Dermis microvascular lymphatic vessel endothelial cell (primary cell): ENCODE measurements around the gene FADS2. TPM values are rescaled to one million over a fixed set of nuclear protein-coding genes. Genes with fewer than 3 reads are reported as not detected.

ENCODE experiments used
- DNase-seq, 2 donors: peaks; one replicate each; pipeline versions ENCODE4 v3.0.0 to v3.0.0-alpha.2; 2010; ENCODE audit warnings: low read depth in 2 of 2
- total RNA-seq: library from RNA; depleted of rRNA; stranded (reverse); fragments of >200 nt; gene quantifications from 2 replicates; pipeline ENCODE4 v1.2.1, GENCODE V29; 2014

The FADS2 gene
- total RNA-seq, 1 donor from 2014 or later: 114 TPM

DNA sequence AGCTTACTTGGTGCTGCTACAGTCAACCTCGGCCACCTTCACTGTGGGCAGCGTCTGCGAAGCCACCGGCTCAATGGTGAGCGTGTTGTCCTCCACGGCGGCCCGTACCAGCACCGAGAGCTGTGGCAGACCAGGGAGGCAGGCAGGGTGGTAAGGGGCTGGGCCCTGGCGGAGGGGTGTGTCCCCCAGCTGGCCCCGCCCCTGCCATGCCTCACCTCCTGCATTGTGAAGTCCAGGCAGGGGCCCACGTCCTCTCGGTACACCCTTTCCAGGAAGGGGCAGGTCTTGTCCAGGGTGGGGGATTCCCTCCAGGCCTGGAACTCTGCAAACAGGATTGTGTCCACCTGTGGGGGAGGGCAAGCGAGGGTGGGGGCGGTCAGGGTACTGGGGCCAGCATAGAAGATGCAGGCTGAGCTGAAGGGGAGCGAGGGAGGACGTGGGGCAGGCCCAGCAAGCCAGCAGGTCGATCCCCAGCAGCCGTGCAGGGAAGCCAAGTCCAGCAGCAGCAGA, 76.5 kb downstream of the FADS2 start:
- no peak for DNase-seq

DNA sequence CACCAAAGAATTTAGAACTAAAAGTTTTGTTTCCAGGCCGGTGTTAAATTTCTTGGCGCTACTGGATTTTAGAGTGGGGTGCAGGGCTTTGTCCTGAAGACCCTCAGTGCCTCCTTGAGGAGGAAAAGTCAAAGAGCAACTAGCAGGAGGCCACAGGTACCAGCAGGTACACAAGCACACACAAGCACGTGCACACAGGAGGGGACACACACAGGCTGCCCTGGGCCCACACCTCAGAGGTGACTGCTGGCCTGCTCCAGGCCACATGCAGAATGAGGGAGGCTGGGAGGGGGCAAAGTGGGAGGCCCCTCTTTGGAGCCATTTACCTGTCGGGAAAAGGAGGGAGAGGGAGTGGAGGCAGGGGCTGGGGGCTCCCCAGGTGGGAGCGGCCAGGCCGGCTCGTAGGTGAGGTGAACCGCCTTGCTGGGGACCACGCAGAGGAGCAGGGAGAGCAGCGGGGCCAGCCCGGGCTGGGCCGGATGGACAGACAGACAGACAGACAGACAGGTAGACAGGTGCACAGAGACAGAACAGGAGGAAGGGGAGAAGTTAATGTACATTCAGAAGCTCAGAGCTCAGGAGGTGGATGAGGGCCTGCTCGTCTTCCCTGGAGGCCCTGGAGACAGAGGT, 77.1 kb downstream of the FADS2 start:
- DNase-seq: no peak

DNA sequence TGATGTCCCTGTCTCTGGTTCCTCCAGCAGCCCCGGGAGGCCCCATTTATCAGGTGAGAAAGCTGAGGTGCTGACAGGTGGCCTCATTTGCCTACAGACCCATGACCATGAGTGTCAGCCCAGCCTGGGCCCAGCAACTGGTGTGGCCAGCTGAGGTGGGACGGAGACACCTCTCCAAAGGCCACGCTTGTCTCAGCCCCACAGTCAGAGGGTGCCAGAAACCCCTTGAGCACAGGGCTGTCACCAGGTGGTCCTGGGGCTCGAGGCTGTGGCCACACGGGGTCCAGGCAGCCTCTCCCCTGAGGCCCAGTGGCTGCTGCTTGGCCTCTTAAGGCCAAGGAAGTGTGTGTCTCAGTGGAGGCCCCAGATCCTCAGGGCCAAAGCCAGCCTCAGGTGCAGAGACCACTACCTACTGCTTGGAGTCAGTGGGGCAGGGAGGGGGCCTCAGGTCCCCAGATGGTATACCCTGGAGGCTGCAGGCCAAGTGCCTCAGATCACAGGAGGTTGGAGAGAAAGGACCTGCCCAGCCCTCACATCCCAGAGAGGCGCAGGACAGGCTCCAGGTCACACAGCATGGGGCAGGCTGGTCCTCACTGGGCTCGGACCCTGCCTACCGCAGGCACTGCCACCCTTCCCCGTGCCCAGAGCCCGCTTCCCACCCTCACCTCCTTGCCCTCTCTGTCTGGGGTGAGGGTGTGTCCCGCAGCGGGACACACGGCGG, 77.9 kb downstream of the FADS2 start:
- no peak for DNase-seq

DNA sequence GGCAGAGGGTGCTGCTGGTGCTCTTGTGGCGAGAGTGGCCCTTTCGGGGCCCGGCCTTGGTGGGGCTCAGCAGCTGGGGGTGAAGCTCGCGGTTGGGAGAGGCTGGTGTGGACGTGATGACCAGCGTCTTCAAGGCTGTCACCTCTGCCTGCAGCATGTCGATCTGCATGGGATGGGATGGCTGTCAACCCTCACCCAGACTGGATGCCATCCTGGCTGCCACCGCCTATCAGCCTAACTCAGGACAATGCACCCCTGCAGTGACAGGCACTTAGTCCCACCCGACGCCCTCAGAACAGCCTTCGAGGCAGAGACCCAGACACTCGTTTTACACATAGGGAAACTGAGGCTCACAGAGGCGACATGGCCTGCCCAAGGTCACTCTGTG, 78.4 kb downstream of the FADS2 start:
- no peak for DNase-seq

DNA sequence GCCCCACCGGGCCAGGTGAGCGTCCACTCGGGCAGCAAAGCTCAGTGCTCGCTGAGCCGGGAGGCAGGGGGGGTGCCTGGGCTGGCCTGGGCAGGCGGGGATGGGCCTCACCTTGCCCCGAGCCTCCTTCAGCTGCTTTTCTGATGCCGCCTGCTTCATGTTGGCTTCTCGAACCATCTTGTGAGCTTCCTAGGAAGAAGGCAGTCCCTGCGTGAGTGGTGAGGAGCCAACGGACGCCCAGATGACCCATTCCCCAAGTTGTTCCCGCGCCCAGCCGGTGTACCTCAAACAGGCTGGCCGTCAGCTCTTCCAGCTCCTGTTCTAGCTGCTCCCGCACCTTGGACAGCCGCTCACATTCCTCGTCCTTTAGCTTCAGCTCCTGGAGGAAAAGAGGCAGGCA, 79.2 kb downstream of the FADS2 start:
- no peak for DNase-seq

DNA sequence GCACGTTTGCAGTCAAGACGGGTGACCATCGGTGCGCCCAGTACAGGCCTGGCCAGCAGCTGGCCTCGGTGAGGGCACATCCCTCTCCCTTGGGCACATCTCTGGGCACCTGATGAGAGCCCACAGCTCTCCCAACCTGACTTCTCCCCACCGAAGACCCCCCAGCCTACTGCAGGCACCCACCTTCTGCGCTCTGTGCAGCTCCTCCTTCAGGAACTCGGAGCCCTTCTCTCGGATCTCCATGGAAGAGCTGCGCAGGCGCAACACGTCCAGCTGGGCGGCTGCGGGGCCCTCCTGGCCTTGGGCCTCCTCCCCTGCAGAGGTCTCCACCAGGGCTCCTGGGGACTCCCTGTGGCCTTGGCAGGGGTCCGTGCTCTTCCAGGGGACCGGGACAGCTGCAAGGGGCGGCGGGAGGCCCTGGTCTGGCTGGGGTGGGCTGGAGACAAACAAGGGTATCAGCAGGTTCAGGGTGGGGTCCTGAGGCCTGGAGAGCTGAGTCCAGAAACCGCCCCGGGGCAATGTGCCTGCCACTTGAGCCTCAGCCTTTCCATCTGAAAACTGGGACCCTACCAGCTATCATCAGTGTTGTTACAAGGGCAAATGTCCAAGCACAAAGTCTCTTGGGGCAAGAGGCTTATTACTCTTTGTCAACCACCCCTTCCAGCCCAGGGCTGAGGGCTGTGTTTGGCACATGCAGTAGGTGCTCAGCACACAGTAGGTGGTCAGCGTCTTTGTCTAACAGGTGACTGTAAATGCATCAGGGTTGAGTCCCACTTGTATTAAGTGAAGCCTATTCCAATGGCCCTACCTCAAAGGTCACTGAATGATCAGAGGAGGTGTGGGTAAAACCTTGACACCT, 80.0 kb downstream of the FADS2 start:
- no peak for DNase-seq

DNA sequence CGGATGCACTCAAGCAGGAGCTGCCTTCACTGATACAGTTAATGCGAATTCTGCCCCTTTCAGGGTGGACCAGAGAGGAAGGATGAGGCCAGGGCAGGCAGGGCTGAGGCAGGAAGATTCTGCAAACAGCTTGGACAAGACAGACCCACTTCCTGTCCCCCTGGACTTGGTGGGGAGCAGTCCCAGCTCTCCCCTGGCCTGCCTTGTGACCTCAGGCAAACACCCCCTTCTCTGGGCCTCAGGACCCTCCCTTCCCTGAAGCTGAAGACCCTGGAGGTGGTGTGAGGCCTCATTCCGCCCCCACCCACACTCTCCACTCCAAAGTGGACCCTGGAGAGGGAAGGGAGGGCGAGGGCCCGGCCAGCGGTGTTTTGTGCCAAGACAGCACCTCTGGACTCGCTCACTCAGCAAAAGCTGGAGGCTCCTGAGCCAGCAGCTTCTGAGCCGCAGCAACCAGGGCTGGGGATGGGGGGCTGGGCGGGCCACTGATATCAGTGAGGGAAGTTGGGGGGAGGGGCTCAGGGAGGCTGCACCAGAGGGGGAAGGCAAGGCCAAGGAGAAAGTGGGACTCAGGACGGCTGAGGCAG, 80.7 kb downstream of the FADS2 start:
- no peak for DNase-seq

DNA sequence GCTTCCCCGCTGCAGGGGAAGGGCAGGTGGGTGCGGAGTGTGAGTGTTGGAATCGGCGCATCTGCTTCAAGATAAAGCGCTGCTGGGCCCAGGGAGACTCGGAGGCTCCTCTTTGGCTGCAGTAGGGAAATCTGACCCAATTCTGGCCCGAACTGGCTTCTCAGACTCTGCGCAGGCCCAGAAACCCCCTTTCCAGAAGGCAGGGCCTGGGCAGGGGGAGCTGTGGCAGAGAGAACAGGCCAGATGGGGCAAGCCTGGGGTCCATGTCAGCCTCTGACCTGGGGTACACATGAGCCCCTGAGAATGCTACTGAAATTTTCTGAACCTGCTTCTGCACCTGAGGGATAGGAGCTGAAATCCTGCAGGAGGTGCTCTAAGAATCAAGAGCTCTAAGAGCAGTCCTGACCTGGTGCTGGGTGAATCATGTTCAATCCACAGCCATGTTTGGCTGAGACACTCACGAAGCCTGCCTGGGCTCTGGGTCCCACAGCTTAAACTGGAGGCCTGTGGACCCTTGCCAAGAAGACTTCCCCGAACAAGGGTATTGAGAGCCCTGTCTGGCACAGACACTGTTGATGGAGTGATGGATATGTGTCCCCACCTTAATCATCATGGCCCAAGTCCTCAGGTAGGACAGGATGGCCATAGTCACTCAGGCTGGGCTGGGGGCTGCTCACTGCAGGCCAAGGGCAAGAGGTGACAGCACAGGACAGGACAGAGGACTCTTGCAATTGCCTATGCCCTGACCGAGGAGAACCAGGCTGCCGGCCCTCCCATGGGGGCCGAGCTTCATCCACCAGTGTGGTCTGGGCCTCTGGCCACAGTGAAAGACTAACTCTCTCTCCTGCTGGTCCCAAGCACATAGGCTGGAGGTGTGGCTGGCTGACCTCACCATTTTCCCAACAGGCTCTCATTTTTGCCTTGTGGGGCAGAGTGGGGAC, 82.4 kb downstream of the FADS2 start:
- no peak for DNase-seq

DNA sequence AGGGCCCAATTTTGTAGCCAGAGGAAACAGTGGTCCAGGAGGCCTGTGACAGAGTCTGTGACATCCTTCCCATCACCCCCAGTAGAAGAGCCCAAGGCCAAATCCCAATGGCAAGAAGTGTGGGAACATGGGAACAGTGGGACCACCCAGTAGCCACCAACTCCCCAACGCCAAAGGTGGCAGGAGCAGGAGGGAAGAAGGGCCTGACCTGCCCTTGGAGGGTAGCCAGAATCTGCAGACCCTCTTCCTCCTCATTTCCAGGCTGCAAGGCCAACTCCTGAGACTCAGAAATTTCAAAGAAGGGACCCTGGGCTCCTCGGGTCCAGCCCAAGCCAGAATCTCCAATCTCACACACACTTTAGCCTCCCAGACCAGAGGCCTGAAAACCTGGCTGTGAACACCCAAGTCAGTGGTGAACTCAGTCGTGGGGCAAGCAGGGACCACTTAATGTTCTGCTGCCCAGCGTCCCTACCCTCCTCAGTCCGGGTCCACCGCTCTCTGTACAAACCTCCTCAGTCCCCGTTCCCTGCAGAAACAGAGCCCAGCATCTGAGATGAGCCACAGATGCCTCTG, 83.1 kb downstream of the FADS2 start:
- DNase-seq: no peak

DNA sequence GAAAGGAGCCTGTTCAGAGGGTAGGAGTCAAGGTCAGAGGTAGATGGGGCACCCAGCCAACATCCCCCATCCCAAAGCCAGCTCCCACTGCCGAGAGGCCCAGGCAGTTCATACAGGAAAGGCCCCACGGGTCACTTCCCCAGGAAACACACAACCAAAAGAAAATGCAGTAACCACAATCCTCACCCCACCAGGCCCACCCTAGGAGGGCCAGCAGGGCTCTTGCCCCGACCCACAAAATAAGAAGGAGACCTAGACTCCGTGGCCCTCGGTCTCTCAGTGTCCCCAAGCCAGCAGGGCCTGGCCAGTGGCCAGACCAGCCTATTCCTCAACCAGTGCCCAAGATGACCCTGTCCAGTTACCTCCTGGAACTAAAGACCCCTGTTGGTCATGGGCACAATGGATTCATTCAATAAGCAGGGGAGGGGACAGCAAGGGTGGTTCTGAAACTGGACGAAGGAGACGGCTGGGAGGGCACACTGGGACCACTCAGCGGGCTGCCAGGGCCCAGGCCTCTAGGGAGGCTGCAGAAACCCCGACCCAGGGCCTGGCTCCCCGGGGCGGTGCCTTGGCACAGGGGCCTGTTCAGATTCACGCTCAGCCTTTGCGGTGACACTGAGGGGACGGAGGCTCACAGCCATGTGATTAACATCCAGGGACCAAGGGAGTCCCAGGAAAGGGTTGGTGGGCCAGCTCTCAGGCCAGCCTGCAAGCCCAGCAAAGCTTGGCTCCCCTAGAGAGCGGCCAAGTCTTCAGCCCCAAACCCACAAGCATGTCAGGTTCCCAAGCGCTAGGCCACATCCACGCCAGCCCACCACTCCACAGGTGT, 83.8 kb downstream of the FADS2 start:
- no peak for DNase-seq

DNA sequence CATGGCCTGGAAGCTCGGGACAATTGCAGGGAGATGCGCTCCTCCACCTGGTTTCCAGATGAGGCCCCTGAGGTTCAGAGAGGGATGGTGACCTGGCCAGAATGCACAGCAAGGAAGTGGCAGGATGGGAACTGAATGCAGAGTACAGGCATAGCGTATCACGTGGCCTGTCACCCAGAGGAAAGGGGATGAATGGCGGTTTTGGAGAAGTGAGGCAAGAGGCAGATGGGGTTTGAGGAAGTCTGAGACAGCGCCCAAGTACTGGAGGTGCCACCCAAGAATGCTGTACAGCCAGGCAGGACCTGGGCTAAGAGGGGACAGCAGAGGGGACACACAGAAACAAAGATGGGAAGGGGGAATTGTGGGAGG, 84.4 kb downstream of the FADS2 start:
- no peak for DNase-seq

DNA sequence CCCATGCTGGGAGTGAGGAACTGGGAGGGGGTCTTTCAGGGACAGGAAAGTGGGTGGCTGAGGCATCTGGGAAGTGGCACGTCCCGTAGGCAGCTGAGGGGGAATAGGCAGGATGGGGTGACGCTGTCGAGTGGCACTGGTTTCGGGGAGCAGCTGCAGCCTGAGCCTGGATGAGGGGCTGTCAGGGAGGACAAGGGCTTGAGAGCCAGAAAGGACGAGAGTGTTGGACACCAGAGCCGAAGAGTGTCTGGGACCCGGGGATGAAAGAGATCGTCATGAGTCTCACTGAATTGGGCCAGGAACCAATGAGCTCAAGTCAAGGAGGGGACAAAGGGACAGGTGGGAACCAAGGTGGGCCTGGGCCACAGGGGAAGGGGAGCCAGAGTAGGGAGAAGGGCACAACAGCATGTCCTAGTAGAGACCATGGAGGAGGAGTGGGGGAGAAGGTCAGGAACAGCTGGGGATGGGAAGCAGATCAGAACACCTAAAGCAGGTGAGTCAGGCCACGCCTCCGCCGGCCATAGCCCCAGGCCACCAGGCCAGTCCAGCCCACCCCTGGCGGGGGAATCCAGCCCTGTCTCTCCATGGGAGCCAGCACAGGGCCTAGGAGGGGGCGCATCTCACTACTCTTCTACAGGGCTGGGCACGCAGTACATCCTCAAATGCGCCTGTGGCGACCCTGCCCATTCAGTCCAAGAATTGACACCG, 85.0 kb downstream of the FADS2 start:
- DNase-seq: no peak

DNA sequence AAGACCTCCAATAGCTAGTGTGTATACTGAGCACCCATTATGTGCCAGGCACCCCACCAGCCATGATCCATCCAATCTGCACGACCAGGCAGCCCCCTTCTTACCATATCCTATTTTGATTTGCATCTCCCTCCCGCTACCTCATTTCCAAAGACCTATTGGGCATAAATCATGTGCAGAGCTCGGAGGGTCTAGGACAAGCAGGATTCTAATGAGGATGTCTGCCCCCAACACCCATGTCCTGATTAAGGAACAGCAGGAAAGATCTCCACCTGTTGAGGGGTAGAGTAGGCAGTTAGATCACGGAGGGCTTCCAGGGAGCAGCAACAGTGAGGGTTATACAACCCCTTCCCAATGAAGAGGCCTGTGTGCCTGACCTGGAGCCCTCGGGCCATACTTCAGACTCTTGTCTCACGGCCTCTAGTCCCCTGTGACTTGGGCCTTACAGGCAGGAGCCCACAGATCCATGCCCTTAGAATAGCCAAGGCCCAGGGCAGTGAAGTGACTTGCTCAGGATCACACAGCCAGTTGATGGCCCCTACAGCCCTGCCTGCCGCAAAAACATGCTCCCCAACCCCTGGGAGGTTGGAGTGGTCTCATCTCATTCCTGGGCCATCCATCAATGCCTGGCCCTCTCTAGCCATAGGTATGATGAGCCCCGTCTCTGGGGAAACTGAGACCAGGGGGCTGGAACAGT, 85.7 kb downstream of the FADS2 start:
- DNase-seq: no peak

DNA sequence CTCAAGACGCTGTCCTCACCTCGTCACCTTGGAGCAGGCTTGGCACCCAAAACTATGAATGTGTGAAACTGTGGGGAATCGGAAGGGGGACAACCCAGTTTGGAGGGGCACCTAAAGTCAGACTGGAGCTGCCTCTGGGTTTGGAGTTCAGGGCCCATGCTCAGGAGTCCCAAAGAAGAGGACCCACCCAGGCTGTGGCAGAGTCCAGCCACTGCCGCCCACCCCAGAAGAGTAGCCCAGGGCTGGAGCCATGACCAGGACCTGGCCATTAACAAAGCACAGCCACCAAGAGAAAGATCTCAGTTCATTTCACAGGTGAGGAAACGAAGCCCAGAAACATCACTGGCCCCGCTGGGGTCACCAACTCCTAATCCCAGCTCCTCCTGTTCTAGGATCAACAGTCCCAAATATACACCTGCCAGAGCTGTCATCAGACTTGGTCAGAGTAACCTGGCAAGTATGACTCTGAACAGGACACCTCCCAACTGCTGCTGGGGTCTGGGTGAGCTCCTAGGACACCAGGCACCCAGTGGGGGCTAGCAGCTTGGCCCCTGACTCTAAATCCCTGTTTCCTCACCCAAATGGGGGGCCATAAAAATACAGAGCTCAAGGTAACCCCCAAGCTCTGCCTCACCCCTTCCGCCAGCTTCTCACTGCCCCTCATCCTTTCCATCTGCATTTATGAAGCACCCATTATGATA, 86.5 kb downstream of the FADS2 start:
- no peak for DNase-seq

DNA sequence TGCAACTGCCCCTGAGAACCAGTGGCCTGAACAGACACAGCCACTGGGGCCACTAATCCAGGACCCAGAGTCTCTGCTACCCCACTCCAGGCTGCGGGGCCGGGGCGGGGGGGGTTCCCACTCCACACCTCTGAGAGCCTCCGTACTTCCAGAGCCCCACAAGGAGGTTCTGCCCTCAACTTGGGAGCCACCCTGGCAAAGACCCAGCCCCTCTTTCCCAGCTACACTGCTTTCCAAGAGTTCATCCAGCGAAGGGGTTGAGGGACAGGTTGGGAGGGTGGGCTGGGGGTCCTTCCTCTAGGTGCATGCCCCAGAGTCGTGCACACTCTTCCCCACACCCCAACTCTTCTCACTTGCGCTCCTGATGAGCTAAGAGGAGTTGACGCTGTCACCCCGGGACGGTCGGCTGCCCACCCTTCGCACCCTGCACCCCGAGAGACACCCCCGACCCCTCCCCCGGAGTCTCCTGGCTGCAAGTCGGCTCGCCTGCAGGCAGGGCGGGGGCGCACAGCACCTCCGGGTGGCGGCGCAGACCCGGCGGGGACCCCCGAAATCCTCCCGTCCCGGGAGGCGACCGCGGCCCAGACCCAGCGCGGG, 88.7 kb downstream of the FADS2 start:
- no peak for DNase-seq
